HG02981 (cell line): ENCODE data around the gene SLC29A3.
"Not testable (repeated sequence)": the region's sequence is repeated elsewhere in the genome, so short reads cannot be mapped to it uniquely, and the experiment has no call there.

Source experiments
- ATAC-seq: cut with Tn5 transposase; IDR thresholded peaks from one replicate; pipeline ENCODE4 v1.9.1; 2021; ENCODE audit warnings: mild to moderate bottlenecking, moderate library complexity; ENCODE audit not compliant: unreplicated experiment

The SLC29A3 gene

DNA sequence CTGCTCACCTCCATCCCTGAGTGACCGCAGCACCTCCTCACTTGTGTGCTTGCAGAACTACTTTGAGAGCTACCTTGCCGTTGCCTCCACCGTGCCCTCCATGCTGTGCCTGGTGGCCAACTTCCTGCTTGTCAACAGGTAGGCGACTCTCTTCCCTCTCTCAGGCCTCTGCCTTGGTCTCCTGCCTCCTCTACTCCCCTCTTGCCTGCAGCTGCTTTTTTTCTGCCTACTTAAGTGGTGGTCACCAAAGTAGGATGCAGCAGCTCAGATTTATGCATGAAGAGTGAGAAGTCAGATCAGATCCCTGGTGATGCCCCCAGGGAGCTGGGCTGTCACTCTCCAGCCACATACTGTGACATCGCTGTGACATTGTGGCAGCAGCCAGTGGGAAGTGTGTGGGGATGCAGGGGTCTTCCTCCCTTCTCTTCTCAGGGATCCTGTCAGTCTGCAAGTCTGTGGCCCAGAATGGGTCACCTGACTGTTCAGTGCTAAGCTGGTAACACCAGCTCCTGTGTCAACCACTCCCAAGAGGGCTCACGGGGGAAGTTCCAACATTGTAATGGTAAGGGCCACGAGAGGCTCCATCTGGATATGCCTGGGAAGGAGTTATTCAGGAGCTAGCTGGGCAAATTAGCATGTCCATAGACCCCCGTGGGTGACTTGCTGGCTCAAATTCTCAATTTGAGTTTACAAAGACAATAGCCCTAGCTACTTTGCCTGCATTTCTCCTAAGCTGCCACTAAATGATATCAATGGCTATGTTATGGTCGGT is 25.3 kb downstream of the SLC29A3 start:
- no peak for ATAC-seq

DNA sequence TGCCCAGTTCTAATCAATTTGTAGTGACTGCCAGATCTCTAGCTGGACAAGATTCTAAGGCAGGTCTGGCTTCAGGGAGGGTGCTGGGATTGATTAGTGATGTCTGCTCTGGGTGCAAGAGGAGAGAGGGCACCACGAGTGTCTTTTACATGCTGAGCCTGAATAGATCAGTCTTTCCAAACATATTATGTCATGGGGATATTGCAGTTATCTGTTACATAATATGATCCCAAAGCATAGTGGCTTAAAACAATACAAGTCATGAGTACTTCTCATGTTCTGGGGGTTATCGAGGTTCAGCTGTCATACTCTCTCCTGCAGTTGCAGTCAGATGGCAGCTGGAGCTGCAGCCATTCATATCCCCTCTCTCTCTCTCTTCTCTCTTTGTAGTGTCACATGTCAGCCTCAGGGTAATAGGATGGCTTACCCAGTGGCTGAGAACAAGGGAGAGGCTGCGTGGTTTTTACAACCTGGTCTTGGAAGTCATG is 26.0 kb downstream of the SLC29A3 start:
- ATAC-seq = no peak

DNA sequence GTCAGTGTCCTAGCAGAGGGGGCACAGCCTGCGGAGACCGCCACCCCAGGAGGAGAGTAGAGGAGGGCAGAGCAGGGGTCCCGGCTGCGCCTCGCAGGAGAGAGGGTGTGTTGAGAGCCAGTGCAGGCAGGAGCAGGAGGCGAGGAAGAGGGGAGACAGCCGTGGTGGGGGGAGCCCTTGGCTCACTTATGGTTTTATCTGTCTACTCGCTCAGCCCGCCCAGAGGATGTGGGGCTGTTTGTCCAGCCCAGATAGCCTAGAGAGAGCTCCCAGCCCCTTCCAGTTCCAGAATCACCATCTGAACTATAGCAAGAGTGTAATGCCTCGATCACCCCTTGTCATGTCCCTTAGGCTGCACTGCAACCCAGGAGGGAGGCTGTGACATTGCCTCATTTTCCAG is 26.6 kb downstream of the SLC29A3 start:
- no peak for ATAC-seq

DNA sequence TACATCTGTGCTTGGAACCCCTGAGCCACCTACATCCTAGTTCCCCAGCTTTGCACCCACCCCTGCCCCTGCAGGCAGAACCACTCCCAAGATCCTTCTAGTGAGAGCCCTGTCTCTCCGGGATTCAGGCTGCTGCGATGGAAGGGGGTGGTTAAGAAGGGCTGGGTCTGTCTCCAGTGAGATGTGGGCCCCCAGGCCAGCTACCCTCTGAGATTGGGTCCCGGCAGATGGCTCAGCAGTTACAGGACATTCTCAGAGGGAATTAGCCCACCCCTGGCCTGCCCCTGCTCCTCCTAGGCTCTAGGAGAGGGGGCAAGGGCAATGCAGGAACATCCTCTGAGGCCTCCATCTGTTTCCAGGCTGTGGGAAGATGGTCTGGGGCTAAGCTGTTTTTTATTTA is 27.7 kb downstream of the SLC29A3 start:
- no peak for ATAC-seq

DNA sequence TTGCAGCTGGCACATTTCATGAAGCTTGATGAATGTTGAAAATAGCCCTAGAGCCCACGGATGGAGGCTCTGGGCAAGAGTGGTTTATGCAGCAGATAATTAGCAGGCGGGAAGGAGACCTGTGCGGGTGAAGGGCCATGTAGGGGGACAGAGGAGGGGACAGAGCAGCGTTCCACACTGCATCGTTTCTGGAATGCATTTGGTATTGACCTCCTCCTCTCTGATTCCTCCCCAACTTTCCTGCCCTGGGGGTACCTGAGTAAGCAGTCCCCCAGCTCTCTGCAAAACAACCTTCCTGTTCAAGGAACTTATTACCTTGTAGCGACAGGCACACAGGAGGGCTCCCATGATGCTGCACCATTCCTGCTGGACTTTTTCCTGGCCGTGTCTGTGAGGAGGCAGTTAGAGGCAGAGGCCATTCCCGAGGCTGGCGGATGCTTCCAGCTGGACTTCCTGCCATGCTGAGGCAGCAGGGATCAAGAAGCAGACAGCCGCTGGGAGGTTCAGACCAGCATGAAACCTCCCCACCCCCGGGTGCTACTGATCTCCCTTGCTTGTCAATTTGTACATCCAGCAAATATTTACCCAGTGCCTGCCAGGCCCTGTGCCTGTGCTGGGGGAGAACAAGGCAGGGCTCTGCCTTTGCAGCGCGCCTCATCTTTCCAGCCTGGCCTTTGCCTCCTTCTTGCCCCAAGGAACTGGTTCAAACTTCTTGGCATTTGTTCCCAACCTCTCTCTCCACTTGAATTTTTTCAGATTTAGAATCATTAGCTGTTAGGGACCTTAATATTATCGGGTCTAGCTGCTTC is 28.7 kb downstream of the SLC29A3 start:
- ATAC-seq = no peak

DNA sequence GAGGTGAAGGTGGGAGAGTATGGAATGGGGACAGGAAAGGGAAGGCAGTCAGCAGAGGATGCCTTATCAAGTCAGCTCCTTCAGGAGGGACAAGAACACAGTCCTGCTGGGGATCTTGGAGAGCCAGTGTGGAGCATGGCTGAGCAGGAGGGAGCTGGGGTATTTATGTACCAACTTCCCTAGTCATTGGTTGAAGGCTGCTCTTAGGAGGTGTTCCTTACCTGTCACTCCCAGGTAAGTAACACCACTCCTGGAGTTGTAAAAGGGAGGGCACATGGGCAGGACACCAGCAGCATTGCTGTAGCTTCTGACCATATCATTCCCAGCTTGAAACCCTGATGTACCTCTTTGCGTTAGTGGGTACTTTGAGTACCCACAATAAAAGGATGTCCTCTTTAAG is 29.8 kb downstream of the SLC29A3 start:
- no peak for ATAC-seq

DNA sequence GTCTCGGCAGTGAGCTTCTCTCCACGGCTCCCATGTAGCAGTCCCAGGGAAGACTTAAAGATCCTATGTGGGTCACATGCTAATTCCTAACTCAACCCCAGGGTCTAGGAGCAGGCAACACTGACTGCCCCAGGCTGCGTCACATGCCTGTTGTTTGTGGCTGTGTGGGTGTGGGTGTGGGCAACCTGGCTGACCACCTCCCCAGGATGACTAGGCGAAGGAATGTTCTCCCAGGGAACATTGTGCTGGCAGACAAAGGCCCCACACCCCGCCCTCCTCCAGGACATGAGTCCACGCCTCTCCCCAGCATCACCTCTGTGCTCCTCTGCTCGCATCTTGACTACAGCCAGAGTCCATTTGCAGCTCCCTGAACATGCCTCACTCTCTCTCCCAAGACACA is 30.3 kb downstream of the SLC29A3 start:
- no peak for ATAC-seq

DNA sequence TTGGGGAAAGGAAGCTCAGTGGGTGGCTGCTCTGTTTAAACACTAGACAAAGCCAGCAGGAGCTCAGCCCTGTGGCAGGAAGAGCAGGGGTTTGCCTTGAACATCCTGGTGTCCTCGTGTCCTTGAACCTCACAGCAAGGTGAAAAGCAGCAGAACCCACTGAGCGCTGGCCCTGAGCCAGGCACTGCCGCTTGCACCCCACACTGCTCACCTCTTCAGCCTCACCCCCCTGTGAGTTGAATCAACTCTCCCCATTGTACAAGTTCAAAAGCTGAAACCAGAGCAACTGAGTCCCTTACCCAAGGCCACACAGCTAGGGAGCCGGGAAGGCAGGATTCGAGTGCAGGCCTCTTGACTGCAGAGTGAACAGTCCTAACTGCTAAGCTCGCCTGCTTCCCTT is 32.0 kb downstream of the SLC29A3 start:
- ATAC-seq = no peak

DNA sequence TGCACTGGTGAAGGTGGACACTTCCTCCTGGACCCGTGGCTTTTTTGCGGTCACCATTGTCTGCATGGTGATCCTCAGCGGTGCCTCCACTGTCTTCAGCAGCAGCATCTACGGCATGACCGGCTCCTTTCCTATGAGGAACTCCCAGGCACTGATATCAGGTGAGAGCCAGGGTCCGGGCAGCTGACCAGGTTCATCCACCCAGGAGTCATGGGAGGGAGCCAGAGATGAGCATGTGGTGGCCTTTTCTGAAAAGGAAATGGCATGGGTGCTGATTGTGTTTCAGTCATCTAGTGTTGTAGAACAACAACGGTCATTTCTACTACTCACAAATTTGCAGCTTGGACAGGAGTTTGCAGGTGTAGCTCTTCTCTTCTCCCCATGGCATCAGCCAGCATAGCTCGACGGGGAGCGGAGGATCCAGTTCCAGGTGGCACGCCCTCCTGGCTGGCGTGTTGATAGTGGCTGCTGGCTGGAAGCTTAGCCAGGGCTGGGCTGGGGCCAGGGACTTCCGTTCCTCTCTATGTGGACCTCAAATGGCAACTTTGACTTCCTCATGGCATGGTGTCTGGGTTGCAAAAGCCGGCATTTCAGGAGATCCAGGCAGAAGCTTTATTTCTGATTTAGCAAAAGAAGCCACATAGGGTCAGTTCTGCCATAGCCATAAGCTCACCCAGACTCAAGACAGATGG is 32.7 kb downstream of the SLC29A3 start:
- ATAC-seq = no peak

DNA sequence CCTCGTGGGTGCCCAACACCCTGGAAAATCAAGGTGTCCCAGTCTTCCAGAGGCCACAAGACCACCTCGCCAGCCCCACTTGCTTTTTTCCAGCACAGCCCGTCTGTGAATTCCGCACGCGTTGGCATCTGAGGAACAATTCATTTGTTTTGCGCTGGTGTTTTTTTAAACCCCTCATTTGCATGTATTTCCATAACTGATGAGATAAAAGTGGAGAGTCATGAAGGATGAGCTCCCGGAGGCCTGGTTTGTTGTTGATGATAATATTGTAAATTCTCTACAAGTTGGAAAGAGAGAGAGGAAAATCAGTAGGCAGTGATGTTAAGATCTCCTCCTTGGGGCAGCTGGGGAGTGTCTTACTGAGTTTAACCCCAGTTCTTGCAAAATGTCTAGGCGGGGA is 34.6 kb downstream of the SLC29A3 start:
- no peak for ATAC-seq

DNA sequence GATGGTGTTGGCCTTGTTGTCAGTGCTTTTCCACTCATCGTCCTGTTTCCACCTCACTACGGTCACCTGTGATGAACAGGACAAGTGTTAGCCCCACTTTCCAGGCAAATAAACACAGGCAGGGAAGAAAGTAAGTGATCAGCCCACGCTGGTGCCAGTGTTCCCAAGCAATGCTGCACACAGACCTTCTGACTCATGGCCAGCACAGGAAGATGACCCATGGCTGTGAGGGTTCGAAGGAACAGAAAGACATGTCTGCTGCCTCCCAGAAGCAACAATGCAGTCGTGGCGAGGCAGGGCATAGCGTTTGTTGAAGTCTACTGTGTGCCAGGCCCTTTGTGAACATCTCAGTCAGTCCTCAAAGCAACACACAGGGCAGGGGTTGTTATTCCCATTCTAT is 35.7 kb downstream of the SLC29A3 start:
- ATAC-seq = no peak

DNA sequence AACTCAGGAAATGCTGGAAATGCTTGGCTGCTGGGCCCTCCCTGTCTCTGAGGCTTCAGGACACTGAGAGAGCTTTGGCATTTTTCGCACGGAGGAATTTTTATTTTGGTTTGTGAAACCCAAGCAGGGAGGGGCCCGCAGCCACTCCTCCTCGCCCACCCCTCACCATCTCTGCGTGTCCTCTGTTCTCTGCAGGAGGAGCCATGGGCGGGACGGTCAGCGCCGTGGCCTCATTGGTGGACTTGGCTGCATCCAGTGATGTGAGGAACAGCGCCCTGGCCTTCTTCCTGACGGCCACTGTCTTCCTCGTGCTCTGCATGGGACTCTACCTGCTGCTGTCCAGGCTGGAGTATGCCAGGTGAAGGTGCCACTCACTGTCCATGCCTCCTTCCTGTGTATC is 36.8 kb downstream of the SLC29A3 start:
- no peak for ATAC-seq

DNA sequence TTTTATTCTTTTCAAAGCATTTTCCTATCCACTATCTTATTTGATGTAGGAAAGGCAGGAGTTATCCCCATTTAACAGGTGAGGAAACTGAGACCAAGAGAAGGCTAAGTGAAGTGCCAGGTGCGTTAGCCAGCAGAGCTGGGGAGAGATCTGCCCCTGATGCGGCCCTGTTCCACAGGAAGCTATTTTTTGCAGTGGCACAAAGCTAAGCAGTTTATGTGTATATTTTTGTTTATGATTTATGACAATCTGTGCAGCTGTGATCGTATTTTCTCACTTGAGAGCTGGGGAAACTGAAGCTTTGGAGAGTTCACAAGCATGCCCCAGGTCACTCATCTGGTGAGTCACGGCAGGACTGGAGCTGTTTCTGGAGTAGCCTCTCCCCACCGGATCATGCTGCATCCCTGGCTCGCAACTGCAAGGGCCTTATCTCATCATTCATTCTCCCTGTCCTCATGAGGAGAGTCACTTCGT is 38.8 kb downstream of the SLC29A3 start:
- ATAC-seq = no peak

DNA sequence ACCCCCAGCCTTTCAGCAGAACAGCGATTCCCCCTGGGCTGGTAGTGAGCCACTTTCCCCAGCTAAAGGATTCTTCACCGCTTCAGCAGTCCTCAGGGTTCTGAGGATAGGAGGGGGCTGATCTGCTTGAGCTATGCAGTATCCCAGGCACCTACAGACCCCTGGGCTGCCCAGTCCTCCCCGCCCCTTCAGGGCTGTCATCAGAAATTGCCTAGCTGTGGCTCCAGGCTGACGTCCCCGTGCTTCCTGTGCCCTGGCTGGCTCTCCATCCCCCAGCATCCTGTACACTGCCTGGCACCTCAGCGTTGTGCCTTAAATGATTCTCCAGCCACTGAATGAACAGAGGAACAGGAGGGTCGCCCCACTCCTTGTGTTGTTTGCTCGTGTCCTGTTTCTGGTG is 39.2 kb downstream of the SLC29A3 start:
- no peak for ATAC-seq

DNA sequence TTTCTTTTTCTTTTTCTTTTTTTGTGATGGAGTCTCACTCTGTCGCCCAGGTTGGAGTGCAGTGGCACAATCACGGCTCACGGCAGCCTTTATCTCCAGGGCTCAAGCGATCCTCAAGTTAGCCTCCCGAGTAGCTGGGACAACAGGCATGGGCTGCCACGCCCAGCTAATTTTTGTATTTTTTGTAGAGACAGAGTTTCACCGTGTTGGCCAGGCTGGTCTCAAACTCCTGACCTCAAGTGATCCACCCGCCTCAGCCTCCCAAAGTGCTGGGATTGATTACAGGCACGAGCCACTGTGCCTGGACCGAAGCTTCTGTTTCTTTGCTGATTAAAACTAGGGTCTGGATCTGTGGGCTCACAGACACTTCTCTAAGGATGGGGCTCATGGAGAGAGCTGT is 39.8 kb downstream of the SLC29A3 start:
- ATAC-seq = not testable (repeated sequence)

DNA sequence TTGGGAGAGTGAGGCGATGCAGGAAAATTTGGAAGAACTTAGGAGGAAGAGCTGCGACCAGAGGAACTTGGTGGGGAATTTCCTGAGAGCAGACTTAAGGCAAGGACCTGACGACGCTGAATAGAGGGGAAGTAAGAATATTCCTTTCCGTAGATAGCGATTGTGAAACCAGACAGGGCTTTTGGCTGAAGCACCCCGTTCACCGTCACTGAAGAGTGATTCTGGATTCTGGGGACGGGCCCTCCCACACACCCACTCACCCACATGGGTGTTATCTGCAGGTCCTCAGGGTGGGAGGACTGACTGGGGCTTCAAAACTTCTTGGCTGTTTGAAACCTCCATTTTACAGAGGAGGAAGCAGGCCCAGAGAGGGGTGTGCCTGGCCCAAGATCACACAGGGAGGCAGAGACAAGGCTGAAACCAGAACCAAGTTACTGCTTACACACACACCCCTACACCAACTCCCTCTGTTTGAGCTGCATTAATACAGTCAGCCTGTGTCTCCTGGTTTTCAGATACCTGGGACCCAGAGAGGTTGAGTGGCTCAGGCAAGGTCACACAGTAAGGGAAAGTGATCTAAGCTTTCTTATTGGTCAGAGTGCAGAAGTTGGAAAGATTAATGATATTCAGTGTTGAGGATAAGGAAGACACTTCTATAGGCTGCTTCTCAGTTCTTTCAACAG is 40.4 kb downstream of the SLC29A3 start:
- ATAC-seq = no peak

DNA sequence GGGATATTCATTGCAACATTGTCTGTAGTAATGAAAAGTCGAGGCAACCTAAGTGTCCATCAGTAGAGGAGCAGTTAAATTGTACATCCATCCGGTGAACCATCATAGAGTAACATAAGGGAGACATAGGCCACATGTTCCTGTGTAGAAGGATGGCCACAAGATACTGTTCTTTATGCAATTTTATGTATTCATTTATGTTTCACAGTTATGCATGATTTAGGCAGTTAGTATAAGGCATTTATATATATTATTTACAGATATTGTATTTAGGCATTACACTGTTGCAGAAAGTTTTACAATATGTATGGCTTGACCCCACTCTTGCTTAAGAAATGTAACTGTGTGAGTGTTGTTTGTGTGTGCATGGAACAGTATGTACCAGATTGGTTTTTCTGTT is 41.7 kb downstream of the SLC29A3 start:
- no peak for ATAC-seq

DNA sequence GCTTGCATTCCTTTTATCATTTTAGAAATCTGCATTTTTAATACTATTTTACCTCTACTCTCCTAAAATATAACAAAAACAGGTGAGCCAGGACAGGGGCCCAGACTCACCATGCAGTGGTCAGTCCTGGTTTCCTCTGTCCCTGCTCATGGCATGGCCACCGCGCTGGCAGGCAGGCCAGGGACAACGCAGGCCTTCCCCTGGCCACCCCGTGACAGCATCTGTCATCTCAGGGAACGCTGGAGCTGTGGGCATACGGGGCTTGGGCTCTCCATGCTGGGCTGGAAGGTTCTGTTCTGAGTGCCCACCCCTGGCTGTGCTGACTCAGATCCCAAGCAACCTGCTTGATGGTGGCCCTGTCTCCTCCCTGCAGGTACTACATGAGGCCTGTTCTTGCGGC is 42.5 kb downstream of the SLC29A3 start:
- ATAC-seq = no peak

DNA sequence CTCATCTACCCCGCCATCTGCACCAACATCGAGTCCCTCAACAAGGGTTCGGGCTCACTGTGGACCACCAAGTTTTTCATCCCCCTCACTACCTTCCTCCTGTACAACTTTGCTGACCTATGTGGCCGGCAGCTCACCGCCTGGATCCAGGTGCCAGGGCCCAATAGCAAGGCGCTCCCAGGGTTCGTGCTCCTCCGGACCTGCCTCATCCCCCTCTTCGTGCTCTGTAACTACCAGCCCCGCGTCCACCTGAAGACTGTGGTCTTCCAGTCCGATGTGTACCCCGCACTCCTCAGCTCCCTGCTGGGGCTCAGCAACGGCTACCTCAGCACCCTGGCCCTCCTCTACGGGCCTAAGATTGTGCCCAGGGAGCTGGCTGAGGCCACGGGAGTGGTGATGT is 43.1 kb downstream of the SLC29A3 start:
- no peak for ATAC-seq

DNA sequence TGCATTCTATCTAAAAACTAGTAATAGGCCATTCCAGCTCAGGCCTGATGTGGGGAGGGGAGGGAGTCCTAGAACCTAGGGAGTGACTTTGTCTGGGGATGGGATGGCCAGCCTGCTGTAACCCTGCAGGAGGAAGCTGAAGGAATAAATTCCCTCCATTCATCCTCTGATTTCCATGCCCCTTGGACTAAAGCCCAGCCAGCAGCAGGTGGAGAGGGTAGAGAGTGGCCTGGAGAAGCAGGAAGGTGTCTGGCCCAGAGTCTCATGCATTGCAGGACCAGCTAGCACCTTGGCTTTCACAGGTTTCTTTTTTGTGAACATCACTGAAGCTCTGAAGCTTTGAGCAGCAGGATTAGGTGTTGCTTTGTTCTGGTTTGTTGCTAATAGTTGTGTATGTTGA is 44.9 kb downstream of the SLC29A3 start:
- no peak for ATAC-seq

DNA sequence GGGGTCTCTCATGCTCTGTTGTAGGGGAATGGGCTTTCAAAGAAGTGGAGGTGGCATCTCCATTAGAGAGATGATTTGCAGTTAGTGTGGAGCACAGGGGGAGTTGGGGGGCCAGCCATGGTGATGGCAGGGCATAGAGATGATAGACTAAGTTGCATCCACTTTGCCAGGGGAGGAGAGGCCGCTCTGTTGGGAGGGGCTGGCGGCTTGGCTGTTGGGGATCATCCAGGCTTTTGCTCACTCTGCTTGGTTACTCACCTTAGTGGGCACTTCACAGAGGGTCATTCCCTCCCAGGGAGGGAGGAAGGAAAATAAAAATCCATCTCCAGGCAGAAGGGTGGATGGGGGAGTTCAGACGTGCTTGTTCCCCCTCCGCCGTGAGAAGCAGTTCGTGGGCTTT is 46.3 kb downstream of the SLC29A3 start:
- ATAC-seq = no peak
